A549 (cell line): Measurements from ENCODE around the gene HNRNPM. TPM values are rescaled to one million over a fixed set of nuclear protein-coding genes. Genes with fewer than 3 reads are reported as not detected.

Experiments
- ATAC-seq, 2 experiments: fragments of 200-7000 bp in 1 of 2; fragments of >200 bp in 1 of 2; cut with Nextera tagmentation in 1 of 2; cut with Tn5 transposase in 1 of 2; 3 replicates each; pipeline versions ENCODE4 v1.8.0 to v1.9.1; 2018 to 2020; ENCODE audit warnings: mild to moderate bottlenecking in 1 of 2, moderate library complexity in 1 of 2
- CTCF ChIA-PET: fragments of 300-600 bp; sonication (Branson Sonifier 250); formaldehyde crosslinking; extraction: SDS; loops from one replicate; lab custom pipeline; 2021; ENCODE audit warnings: antibody characterized with exemption, inconsistent platforms; lab: Yijun Ruan, JAX
- POLR2A ChIA-PET: fragments of 350-600 bp; formaldehyde crosslinking; extraction: SDS; loops from one replicate; lab custom pipeline; 2021; ENCODE audit warnings: antibody characterized with exemption, inconsistent platforms; lab: Yijun Ruan, JAX
- DNase-seq, 2 experiments: peaks; one replicate each; pipeline versions ENCODE4 v3.0.0 to v3.0.0-alpha.2; 2011 to 2016; ENCODE audit warnings: low read depth in 1 of 2, low spot score in 1 of 2
- FAIRE-seq: peaks from 2 replicates; lab custom pipeline; 2011; peaks lifted over from hg19 to GRCh38; lab: Jason Lieb, UNC
- H3K27ac ChIP-seq, 2 experiments: fragments of >200 bp; sonication (Bioruptor Twin); formaldehyde crosslinking; 3 replicates each; pipeline ENCODE4 v1.5.1; 2016 to 2017
- H3K4me1 ChIP-seq: fragments of >200 bp; sonication (Bioruptor Twin); formaldehyde crosslinking; 3 replicates; pipeline ENCODE4 v1.6.1; 2016
- H3K4me2 ChIP-seq: fragments of >200 bp; sonication (Bioruptor Twin); formaldehyde crosslinking; 3 replicates; pipeline ENCODE4 v1.6.1; 2016
- H3K4me3 ChIP-seq: fragments of >200 bp; sonication (Bioruptor Twin); formaldehyde crosslinking; 3 replicates; pipeline ENCODE4 v1.5.1; 2016
- H3K9me3 ChIP-seq: fragments of >200 bp; sonication (Bioruptor Twin); formaldehyde crosslinking; 3 replicates; pipeline ENCODE4 v1.6.1; 2016
- CEBPB ChIP-seq, 2 experiments: fragments of >200 bp in 1 of 2; sonication (Bioruptor Twin) in 1 of 2; formaldehyde crosslinking in 1 of 2; IDR thresholded peaks; 2 replicates each; pipeline ENCODE4 v1.6.1; 2012 to 2016
- CHD2 ChIP-seq: fragments of 150-350 bp; IDR thresholded peaks from 2 replicates; pipeline ENCODE4 v1.6.1; 2014; ENCODE audit warnings: low read length; ENCODE audit not compliant: partially characterized antibody
- EHF ChIP-seq: fragments of 250-450 bp; sonication (Bioruptor Pico); IDR thresholded peaks from 2 replicates; pipeline ENCODE4 v1.5.0; 2020; ENCODE audit warnings: mild to moderate bottlenecking
- ESRRA ChIP-seq: fragments of 150-350 bp; IDR thresholded peaks from 2 replicates; pipeline ENCODE4 v1.6.1; 2014; ENCODE audit warnings: mild to moderate bottlenecking, low read length, borderline replicate concordance
- FOSB ChIP-seq: fragments of 250-450 bp; sonication (Bioruptor Pico); IDR thresholded peaks from 2 replicates; pipeline ENCODE4 v1.5.0; 2020; ENCODE audit warnings: mild to moderate bottlenecking, moderate library complexity
- GATA3 ChIP-seq: IDR thresholded peaks from 2 replicates; pipeline ENCODE4 v1.6.1; 2012; ENCODE audit warnings: borderline replicate concordance
- POLR2A ChIP-seq: IDR thresholded peaks from 2 replicates; pipeline ENCODE4 v1.6.1; 2012; ENCODE audit warnings: mild to moderate bottlenecking, low read length
- RAD21 ChIP-seq, 2 experiments: fragments of >200 bp in 1 of 2; sonication (Bioruptor Twin) in 1 of 2; formaldehyde crosslinking in 1 of 2; IDR thresholded peaks in 1 of 2; conservative IDR thresholded peaks in 1 of 2; 2 replicates in 1 of 2; 3 replicates in 1 of 2; pipeline ENCODE4 v1.6.1; 2012 to 2018; ENCODE audit warnings: inconsistent platforms in 1 of 2
- RNF2 ChIP-seq: fragments of 200-600 bp; sonication (generic); IDR thresholded peaks from 2 replicates; pipeline ENCODE4 v1.6.1; 2016; ENCODE audit warnings: low read depth, mild to moderate bottlenecking, antibody characterized with exemption, moderate library complexity, borderline replicate concordance
- SREBF2 ChIP-seq: fragments of 450-650 bp; IDR thresholded peaks from 2 replicates; pipeline ENCODE4 v1.6.1; 2014; ENCODE audit warnings: mild to moderate bottlenecking, moderate library complexity
- TFCP2L1 ChIP-seq: fragments of 250-450 bp; sonication (Bioruptor Pico); IDR thresholded peaks from 2 replicates; pipeline ENCODE4 v1.5.0; 2021; ENCODE audit warnings: mild to moderate bottlenecking
- TP53 ChIP-seq: fragments of 250-450 bp; sonication (Bioruptor Pico); IDR thresholded peaks from 2 replicates; pipeline ENCODE4 v1.5.0; 2021; ENCODE audit warnings: mild to moderate bottlenecking, moderate library complexity
- ZFP36 ChIP-seq: fragments of 450-650 bp; IDR thresholded peaks from 2 replicates; pipeline ENCODE4 v1.6.1; 2014; ENCODE audit warnings: borderline replicate concordance; ENCODE audit not compliant: partially characterized antibody
- ZSCAN20 ChIP-seq: fragments of 250-450 bp; sonication (Bioruptor Pico); IDR thresholded peaks from 2 replicates; pipeline ENCODE4 v1.8.0; 2022; ENCODE audit warnings: mild to moderate bottlenecking, moderate library complexity
- WGBS: methylation state at CpG from one replicate; pipeline ENCODE4 v1.1.6; 2017; ENCODE audit errors: missing lambda C conversion rate; 5-methylcytosine and 5-hydroxymethylcytosine counted together
- polyA plus RNA-seq, 4 experiments: library from polyadenylated mRNA; depleted of rRNA in 3 of 4; stranded (reverse); fragments of >200 nt; fragmentation: RNase III in 1 of 4; extraction: RNeasy Plus Mini Kit Qiagen cat#74134 plus additional on column Dnase treatment in 1 of 4; gene quantifications; 2 replicates in 3 of 4; 3 replicates in 1 of 4; pipeline ENCODE4 v1.2.3, GENCODE V29; 2011 to 2017
- TF ChIP-seq, protein P1 (sequence below): fragments of 250-450 bp; sonication (Bioruptor Pico); IDR thresholded peaks from 2 replicates; pipeline ENCODE4 v1.5.0; 2021; ENCODE audit warnings: mild to moderate bottlenecking, moderate library complexity, borderline replicate concordance
- TF ChIP-seq, protein P2 (sequence below): fragments of 250-450 bp; sonication (Bioruptor Pico); IDR thresholded peaks from 2 replicates; pipeline ENCODE4 v1.5.0; 2020; ENCODE audit warnings: low read depth, mild to moderate bottlenecking, moderate library complexity
- TF ChIP-seq, protein P3 (sequence below): fragments of 200-600 bp; sonication (generic); IDR thresholded peaks from 2 replicates; pipeline ENCODE4 v1.6.1; 2016; ENCODE audit warnings: antibody characterized with exemption, mild to moderate bottlenecking, moderate library complexity
- TF ChIP-seq, protein P4 (sequence below): IDR thresholded peaks from 2 replicates; pipeline ENCODE4 v1.6.1; 2012
- TF ChIP-seq, protein P5 (sequence below): fragments of 150-350 bp; IDR thresholded peaks from 2 replicates; pipeline ENCODE4 v1.6.1; 2014; ENCODE audit warnings: low read depth, mild to moderate bottlenecking, low read length

Gene HNRNPM
- polyA plus RNA-seq, 2 of the 4 experiments (the other 2 are of a cell fraction): 168 to 352 TPM

DNA sequence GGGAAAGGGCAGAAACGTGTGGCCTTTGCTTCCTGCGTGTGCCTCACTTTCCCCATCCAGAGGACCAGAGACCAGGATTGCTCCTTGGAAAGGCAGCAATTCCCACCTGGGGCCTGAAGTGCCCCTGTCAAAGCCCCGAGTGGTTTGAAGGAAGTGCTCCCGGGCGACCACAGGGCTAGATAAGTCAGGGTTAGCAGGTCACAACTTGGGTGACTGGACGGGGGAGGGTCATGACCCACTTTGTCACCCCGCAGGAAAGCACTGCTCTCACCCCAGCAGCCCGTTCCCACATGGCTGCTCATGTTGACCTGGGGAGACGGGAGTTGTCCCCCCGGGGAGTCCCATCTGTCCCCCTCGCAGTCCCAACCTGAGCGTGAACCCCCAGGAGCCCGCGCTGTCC is 57.2 kb downstream of the HNRNPM start (continued):
- TF ChIP-seq, protein P1, sequence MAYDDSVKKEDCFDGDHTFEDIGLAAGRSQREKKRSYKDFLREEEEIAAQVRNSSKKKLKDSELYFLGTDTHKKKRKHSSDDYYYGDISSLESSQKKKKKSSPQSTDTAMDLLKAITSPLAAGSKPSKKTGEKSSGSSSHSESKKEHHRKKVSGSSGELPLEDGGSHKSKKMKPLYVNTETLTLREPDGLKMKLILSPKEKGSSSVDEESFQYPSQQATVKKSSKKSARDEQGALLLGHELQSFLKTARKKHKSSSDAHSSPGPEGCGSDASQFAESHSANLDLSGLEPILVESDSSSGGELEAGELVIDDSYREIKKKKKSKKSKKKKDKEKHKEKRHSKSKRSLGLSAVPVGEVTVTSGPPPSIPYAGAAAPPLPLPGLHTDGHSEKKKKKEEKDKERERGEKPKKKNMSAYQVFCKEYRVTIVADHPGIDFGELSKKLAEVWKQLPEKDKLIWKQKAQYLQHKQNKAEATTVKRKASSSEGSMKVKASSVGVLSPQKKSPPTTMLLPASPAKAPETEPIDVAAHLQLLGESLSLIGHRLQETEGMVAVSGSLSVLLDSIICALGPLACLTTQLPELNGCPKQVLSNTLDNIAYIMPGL (CRISPR knock-in tag): no peak
- TF ChIP-seq FOSB (CRISPR knock-in tag) (no peak), ZFP36 (no peak), RNF2 (no peak)
- TF ChIP-seq, all 56 proteins: peak for 0

DNA sequence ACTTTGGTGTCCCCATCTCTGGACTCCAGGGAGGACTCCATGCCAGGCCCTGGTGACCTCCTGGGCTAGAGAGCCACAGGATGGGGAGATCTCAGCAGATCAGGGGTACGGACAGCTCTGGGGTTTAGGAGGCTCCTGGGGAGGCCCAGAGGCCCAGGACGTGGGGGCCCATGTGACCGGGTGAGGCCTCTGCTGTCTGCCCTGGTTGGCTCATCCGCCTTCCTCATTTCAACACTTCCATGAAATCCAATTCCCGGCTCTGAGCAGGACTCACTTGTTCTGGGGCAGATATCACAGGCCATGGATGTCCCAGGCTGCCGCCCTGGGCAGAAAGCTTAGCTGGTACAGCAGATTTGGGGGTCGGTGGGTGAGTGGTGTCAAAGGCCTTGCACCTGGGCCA is 58.7 kb downstream of the HNRNPM start:
- no peaks in the 10 kb centered on the region for H3K9me3 ChIP-seq
- POLR2A ChIA-PET: no interaction called here
- H3K4me3 ChIP-seq: no peak overlapping the region
- no peak for ATAC-seq
- no peak for DNase-seq
- no peak overlapping the region for H3K4me2 ChIP-seq
- no peak for FAIRE-seq
- CTCF ChIA-PET: interaction anchor here (0.6 to 3.7 kb wide), 5 partner anchors 16 to 149 kb away, joined by 3 to 26 read pairs (median 4); partner anchors contain the start of gene ANGPTL4
- H3K4me1 ChIP-seq: peaks cover 10% of the 10 kb centered on the region; the same call in 2 of the 3 replicates
- WGBS: 89% methylated on average over 7 of the region's 7 CpGs
- H3K27ac ChIP-seq: no peak overlapping the region
- TF ChIP-seq CHD2: no peak
- TF ChIP-seq, protein P2, sequence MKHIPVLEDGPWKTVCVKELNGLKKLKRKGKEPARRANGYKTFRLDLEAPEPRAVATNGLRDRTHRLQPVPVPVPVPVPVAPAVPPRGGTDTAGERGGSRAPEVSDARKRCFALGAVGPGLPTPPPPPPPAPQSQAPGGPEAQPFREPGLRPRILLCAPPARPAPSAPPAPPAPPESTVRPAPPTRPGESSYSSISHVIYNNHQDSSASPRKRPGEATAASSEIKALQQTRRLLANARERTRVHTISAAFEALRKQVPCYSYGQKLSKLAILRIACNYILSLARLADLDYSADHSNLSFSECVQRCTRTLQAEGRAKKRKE (CRISPR knock-in tag): no peak
- no peak for TF ChIP-seq FOSB (CRISPR knock-in tag)
- TF ChIP-seq, protein P1 (CRISPR knock-in tag): no peak
- no peak for TF ChIP-seq GATA3
- TF ChIP-seq SREBF2: no peak
- TF ChIP-seq, protein P3, sequence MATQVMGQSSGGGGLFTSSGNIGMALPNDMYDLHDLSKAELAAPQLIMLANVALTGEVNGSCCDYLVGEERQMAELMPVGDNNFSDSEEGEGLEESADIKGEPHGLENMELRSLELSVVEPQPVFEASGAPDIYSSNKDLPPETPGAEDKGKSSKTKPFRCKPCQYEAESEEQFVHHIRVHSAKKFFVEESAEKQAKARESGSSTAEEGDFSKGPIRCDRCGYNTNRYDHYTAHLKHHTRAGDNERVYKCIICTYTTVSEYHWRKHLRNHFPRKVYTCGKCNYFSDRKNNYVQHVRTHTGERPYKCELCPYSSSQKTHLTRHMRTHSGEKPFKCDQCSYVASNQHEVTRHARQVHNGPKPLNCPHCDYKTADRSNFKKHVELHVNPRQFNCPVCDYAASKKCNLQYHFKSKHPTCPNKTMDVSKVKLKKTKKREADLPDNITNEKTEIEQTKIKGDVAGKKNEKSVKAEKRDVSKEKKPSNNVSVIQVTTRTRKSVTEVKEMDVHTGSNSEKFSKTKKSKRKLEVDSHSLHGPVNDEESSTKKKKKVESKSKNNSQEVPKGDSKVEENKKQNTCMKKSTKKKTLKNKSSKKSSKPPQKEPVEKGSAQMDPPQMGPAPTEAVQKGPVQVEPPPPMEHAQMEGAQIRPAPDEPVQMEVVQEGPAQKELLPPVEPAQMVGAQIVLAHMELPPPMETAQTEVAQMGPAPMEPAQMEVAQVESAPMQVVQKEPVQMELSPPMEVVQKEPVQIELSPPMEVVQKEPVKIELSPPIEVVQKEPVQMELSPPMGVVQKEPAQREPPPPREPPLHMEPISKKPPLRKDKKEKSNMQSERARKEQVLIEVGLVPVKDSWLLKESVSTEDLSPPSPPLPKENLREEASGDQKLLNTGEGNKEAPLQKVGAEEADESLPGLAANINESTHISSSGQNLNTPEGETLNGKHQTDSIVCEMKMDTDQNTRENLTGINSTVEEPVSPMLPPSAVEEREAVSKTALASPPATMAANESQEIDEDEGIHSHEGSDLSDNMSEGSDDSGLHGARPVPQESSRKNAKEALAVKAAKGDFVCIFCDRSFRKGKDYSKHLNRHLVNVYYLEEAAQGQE: no peak
- TF ChIP-seq RAD21 (conservative IDR thresholded peaks at IDR 0.05 in 1 of 2, IDR thresholded peaks at IDR 0.05 in 1 of 2): no peak
- no peak for TF ChIP-seq TP53 (CRISPR knock-in tag)
- no peak for TF ChIP-seq ESRRA
- no peak for TF ChIP-seq TFCP2L1 (CRISPR knock-in tag)
- TF ChIP-seq, protein P4, sequence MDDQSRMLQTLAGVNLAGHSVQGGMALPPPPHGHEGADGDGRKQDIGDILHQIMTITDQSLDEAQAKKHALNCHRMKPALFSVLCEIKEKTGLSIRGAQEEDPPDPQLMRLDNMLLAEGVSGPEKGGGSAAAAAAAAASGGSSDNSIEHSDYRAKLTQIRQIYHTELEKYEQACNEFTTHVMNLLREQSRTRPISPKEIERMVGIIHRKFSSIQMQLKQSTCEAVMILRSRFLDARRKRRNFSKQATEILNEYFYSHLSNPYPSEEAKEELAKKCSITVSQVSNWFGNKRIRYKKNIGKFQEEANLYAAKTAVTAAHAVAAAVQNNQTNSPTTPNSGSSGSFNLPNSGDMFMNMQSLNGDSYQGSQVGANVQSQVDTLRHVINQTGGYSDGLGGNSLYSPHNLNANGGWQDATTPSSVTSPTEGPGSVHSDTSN: no peak
- no peak for TF ChIP-seq CEBPB (IDR thresholded peaks at IDR 0.05)
- no peak for TF ChIP-seq ZSCAN20 (CRISPR knock-in tag)
- TF ChIP-seq EHF (CRISPR knock-in tag): no peak
- TF ChIP-seq, protein P5, sequence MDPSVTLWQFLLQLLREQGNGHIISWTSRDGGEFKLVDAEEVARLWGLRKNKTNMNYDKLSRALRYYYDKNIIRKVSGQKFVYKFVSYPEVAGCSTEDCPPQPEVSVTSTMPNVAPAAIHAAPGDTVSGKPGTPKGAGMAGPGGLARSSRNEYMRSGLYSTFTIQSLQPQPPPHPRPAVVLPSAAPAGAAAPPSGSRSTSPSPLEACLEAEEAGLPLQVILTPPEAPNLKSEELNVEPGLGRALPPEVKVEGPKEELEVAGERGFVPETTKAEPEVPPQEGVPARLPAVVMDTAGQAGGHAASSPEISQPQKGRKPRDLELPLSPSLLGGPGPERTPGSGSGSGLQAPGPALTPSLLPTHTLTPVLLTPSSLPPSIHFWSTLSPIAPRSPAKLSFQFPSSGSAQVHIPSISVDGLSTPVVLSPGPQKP: no peak
- TF ChIP-seq POLR2A: no peak
